Esophagus muscularis mucosa (tissue), 4 donors: ENCODE measurements around the gene PLXDC1. TPM values are rescaled to one million over a fixed set of nuclear protein-coding genes. Genes with fewer than 3 reads are reported as not detected.

Experiments used
- DNase-seq: peaks from one replicate; pipeline ENCODE4 v3.0.0-alpha.2; 2017; ENCODE audit errors: extremely low spot score
- H3K27ac ChIP-seq, 4 donors: fragments of 200-600 bp; sonication (generic); replicated peaks in 1 of 4; 1 replicate in 3 of 4; 2 replicates in 1 of 4; pipeline ENCODE4 v1.5.1; 2016 to 2019; ENCODE audit warnings: mild to moderate bottlenecking in 1 of 4
- H3K27me3 ChIP-seq, 4 donors: fragments of 200-600 bp; sonication (generic); one replicate each; pipeline versions ENCODE4 v1.5.1 to v1.6.0; 2016 to 2019
- H3K36me3 ChIP-seq, 4 donors: fragments of 200-600 bp; sonication (generic); one replicate each; pipeline ENCODE4 v1.5.1; 2016 to 2019
- H3K4me1 ChIP-seq, 4 donors: fragments of 200-600 bp; sonication (generic); one replicate each; pipeline ENCODE4 v1.5.1; 2016 to 2019
- H3K4me3 ChIP-seq, 4 donors: fragments of 200-600 bp; sonication (generic); 1 replicate in 2 of 4; 2 replicates in 2 of 4; pipeline ENCODE4 v1.5.1; 2016 to 2019; ENCODE audit warnings: mild to moderate bottlenecking in 4 of 4, moderate library complexity in 1 of 4
- H3K9me3 ChIP-seq, 4 donors: fragments of 200-600 bp; sonication (generic); 1 replicate in 3 of 4; 2 replicates in 1 of 4; pipeline ENCODE4 v1.5.1; 2016 to 2019
- EP300 ChIP-seq: sonication (generic); formaldehyde crosslinking; IDR thresholded peaks from one replicate; pipeline ENCODE4 v1.6.1; 2017; ENCODE audit warnings: antibody characterized with exemption
- POLR2A ChIP-seq: fragments of 450-650 bp; IDR thresholded peaks from one replicate; pipeline ENCODE4 v1.6.1; 2017; ENCODE audit warnings: antibody characterized with exemption, moderate library complexity, mild to moderate bottlenecking, low read depth
- POLR2AphosphoS5 ChIP-seq, 2 donors: sonication (generic); formaldehyde crosslinking; IDR thresholded peaks; one replicate each; pipeline ENCODE4 v1.6.1; 2017; ENCODE audit warnings: antibody characterized with exemption in 2 of 2
- WGBS: methylation state at CpG from one replicate; pipeline ENCODE4 v1.1.5; 2018; 5-methylcytosine and 5-hydroxymethylcytosine counted together
- intact Hi-C: fragments of 100-400 bp; cut with DNase I; formaldehyde crosslinking; loops from one replicate; pipeline ENCODE4 v1.15.1; 2023
- total RNA-seq, 4 donors: library from RNA; depleted of rRNA; stranded (reverse); fragments of >200 nt; gene quantifications; one replicate each; pipeline versions ENCODE4 v1.1.0 to v1.2.1, GENCODE V29; 2016
- TF ChIP-seq, protein P1 (sequence below), 3 experiments: fragments of 200-600 bp in 2 of 3; fragments of 450-650 bp in 1 of 3; sonication (generic) in 2 of 3; IDR thresholded peaks; one replicate each; pipeline ENCODE4 v1.5.1; 2017 to 2019; ENCODE audit warnings: antibody characterized with exemption in 3 of 3, mild to moderate bottlenecking in 2 of 3, moderate library complexity in 1 of 3

PLXDC1 gene
- total RNA-seq, 4 donors from 2014 or later = 7.5 to 17.0 (median 11.0) TPM

DNA sequence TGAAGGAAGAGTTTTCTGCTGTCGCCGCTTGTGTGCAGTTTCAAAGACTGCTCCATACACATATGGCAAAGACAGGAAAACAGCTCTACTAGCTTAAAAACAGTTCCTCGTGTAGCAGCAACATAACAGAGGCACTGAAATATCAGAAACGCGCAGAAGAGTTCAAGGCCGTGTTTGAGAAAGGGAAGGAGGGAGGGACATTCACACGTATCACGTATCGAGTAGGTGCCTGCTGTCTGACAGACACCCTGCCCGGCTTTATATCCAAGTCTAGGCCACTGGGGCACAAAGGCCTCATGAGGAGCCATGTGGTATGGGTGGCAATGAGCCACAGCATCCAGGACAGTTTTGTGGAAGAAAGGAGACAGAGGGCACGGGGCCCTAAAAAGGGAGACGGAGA is 50.3 kb downstream of the PLXDC1 start:
- H3K27ac ChIP-seq = no peak overlapping the region
- H3K9me3 ChIP-seq = no peaks in the 10 kb centered on the region
- intact Hi-C loops = no loop called here
- no peak for DNase-seq
- TF ChIP-seq EP300 = no peak
- TF ChIP-seq POLR2A = no peak
- TF ChIP-seq, protein P1, sequence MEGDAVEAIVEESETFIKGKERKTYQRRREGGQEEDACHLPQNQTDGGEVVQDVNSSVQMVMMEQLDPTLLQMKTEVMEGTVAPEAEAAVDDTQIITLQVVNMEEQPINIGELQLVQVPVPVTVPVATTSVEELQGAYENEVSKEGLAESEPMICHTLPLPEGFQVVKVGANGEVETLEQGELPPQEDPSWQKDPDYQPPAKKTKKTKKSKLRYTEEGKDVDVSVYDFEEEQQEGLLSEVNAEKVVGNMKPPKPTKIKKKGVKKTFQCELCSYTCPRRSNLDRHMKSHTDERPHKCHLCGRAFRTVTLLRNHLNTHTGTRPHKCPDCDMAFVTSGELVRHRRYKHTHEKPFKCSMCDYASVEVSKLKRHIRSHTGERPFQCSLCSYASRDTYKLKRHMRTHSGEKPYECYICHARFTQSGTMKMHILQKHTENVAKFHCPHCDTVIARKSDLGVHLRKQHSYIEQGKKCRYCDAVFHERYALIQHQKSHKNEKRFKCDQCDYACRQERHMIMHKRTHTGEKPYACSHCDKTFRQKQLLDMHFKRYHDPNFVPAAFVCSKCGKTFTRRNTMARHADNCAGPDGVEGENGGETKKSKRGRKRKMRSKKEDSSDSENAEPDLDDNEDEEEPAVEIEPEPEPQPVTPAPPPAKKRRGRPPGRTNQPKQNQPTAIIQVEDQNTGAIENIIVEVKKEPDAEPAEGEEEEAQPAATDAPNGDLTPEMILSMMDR (IDR thresholded peaks at IDR 0.05) = no peak
- no peak for TF ChIP-seq POLR2AphosphoS5 (IDR thresholded peaks at IDR 0.05)
- no peak overlapping the region for H3K4me3 ChIP-seq
- no peaks in the 10 kb centered on the region for H3K27me3 ChIP-seq
- peaks cover 14 to 40% (median 30%) of the 10 kb centered on the region in 4 donors for H3K4me1 ChIP-seq
- 92% methylated on average over 12 of the region's 12 CpGs for WGBS
- H3K36me3 ChIP-seq = no peaks in the 10 kb centered on the region

DNA sequence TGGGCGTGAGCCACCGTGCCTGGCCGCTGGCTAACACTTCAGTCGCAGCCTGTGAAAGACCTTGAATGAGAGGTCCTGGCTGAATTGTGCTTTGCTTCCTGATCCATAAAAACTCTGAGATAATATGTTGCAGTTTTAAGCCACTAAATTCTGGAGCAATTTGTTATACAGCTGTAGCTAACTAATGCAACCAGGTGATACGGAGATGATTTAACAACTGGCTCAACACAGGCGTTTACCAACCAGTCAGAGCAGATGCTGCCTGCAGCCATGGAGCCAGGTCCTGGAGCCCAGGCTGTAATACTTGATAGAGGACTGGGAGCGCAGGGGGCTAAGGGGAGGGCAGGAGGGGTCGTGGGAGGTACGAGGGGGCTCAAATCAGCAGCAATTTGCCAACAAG is 50.9 kb downstream of the PLXDC1 start:
- H3K4me3 ChIP-seq = no peak overlapping the region
- intact Hi-C loops = no loop called here
- no peak for DNase-seq

DNA sequence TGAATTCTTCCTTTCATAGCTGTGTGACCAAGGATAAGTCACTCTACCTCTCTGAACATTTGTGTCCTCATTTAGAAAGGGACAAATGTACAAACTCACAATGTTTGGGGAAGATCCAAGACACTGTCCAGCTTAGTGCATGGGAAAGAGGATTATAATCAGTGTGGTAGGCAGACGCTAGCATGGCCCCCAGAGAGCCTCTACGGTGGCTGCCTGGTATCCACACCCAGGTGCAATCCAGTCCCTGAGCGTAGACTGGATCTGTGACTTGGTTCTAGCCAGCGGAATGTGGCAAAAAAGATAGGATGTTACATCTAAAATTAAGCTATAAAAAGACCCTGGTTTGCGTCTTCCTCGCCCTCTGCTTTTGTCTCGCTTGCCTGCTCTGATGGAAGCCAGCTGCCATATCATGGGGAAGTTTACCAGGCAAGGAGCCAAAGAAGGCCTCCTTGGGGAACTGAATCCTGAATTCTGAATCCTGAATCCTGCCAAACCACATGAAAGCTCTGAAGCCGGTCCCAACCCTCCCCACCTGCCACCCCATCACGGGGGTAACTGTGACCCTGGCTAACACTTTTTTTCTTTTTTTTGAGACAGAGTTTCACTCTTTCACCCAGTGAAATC is 51.7 kb downstream of the PLXDC1 start:
- intact Hi-C loops = no loop called here

More for the DNA sequence above, 50.9 kb downstream of the PLXDC1 start:
- no peaks in the 10 kb centered on the region for H3K27me3 ChIP-seq
- H3K27ac ChIP-seq = peak overlapping the region in 3 of 4 donors; percentile 21 to 68 (median 48)
- TF ChIP-seq, protein P1 (IDR thresholded peaks at IDR 0.05) = no peak
- no peak for TF ChIP-seq EP300
- no peak for TF ChIP-seq POLR2A
- H3K9me3 ChIP-seq = no peaks in the 10 kb centered on the region
- no peaks in the 10 kb centered on the region for H3K36me3 ChIP-seq
- WGBS = 97% methylated on average over 6 of the region's 9 CpGs
- H3K4me1 ChIP-seq = peaks cover 19 to 46% (median 35%) of the 10 kb centered on the region in 4 donors

DNA sequence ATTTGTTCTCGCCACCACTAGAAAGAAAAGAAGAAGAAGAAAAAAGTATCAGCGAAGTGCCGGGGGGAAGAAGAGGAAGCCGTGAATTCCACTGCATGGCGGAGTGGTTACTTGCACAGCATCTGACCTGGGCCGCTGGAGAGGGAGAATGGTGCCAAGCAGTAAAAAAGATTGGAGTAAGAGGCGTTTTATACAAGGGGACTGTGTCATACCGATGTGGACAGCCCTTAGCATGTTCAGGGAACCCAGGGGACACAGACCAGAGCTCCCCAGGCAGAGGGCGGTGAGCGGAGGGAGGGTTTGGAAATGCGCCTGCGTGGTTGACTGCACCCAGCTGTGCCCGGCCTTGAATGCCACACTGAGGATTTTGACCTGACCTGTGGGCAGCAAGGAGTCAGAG is 52.8 kb downstream of the PLXDC1 start:
- Histone ChIP-seq H3K27me3 (no peaks in the 10 kb centered on the region), H3K4me3 (no peak overlapping the region), H3K9me3 (no peaks in the 10 kb centered on the region), H3K4me1 (peaks cover 25 to 55% (median 46%) of the 10 kb centered on the region in 4 donors), H3K27ac (peak overlapping the region in 1 of 4 donors; percentile 48), H3K36me3 (no peaks in the 10 kb centered on the region)
- TF ChIP-seq EP300 (no peak), POLR2AphosphoS5 (IDR thresholded peaks at IDR 0.05) (no peak), POLR2A (no peak)
- TF ChIP-seq, protein P1 (IDR thresholded peaks at IDR 0.05) = no peak
- DNase-seq = no peak
- intact Hi-C loops = no loop called here
- WGBS = 69% methylated on average over 13 of the region's 13 CpGs

More for the DNA sequence above, 51.7 kb downstream of the PLXDC1 start:
- Histone ChIP-seq H3K27me3 (no peaks in the 10 kb centered on the region), H3K9me3 (no peaks in the 10 kb centered on the region), H3K4me1 (peaks cover 23 to 53% (median 42%) of the 10 kb centered on the region in 4 donors), H3K36me3 (no peaks in the 10 kb centered on the region), H3K27ac (peak overlapping the region; percentile 21 to 68 (median 50)), H3K4me3 (no peak overlapping the region)
- WGBS = 19% methylated on average over 9 of the region's 9 CpGs
- DNase-seq = peak; percentile 94
- no peak for TF ChIP-seq EP300
- peak; percentile 45 to 62 for TF ChIP-seq POLR2AphosphoS5 (IDR thresholded peaks at IDR 0.05)
- TF ChIP-seq, protein P1 (IDR thresholded peaks at IDR 0.05) = no peak

DNA sequence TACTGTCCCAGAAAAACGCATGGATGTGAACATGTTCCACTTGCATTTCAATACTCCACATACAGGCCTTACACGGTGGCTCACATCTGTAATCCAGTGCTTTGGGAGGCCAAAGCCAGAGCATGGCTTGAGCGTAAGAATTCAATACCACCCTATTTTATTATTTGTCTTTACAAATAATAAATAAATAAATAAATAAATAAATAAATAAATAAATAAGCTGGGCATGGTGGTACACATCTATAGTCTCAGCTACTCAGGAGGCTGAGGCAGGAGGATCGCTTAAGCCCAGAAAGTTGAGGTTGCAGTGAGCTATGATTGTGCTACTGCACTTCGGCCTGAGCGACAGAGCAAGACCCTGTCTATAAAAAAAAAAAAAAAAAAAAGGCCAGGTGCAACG is 53.9 kb downstream of the PLXDC1 start:
- Histone ChIP-seq H3K36me3 (no peaks in the 10 kb centered on the region), H3K9me3 (no peaks in the 10 kb centered on the region), H3K4me3 (no peak overlapping the region), H3K27ac (peak overlapping the region in 1 of 4 donors; percentile 33), H3K4me1 (peaks cover 25 to 55% (median 46%) of the 10 kb centered on the region in 4 donors), H3K27me3 (no peaks in the 10 kb centered on the region)
- intact Hi-C loops = no loop called here
- DNase-seq = no peak
- TF ChIP-seq POLR2A = no peak
- no peak for TF ChIP-seq POLR2AphosphoS5 (IDR thresholded peaks at IDR 0.05)
- TF ChIP-seq, protein P1 (IDR thresholded peaks at IDR 0.05) = no peak
- TF ChIP-seq EP300 = no peak
- 86% methylated on average over 7 of the region's 7 CpGs for WGBS
